Transverse colon (tissue), 4 donors: ENCODE data around the gene UTS2R. TPM values are rescaled to one million over a fixed set of nuclear protein-coding genes. Genes with fewer than 3 reads are reported as not detected.
A peak's percentile ranks its signal among the peaks of the same experiment; 100 is the strongest.

Source experiments
- DNase-seq: peaks from one replicate; pipeline ENCODE4 v3.0.0-alpha.2; 2019
- H3K27ac ChIP-seq, 4 donors: fragments of 200-600 bp; sonication (generic); 2 replicates each; pipeline ENCODE4 v1.5.1; 2016 to 2018; ENCODE audit warnings: inconsistent platforms in 4 of 4
- H3K27me3 ChIP-seq: fragments of 200-600 bp; sonication (generic); 2 replicates; pipeline ENCODE4 v1.5.1; 2017; ENCODE audit warnings: inconsistent platforms
- H3K36me3 ChIP-seq, 4 donors: fragments of 200-600 bp; sonication (generic); 2 replicates each; pipeline ENCODE4 v1.5.1; 2017 to 2019; ENCODE audit warnings: inconsistent platforms in 4 of 4
- H3K4me1 ChIP-seq, 4 donors: fragments of 200-600 bp; sonication (generic); 2 replicates each; pipeline ENCODE4 v1.5.1; 2017 to 2020; ENCODE audit warnings: inconsistent platforms in 4 of 4
- H3K4me3 ChIP-seq, 4 donors: fragments of 200-600 bp; sonication (generic); 1 replicate in 1 of 4; 2 replicates in 3 of 4; pipeline versions ENCODE4 v1.5.1 to v1.6.1; 2017 to 2019; ENCODE audit warnings: inconsistent platforms in 4 of 4
- H3K9me3 ChIP-seq, 2 donors: fragments of 200-600 bp; sonication (generic); 2 replicates each; pipeline ENCODE4 v1.5.1; 2017 to 2019; ENCODE audit warnings: inconsistent platforms in 2 of 2
- EP300 ChIP-seq: sonication (generic); formaldehyde crosslinking; IDR thresholded peaks from one replicate; pipeline ENCODE4 v1.6.1; 2017; ENCODE audit warnings: antibody characterized with exemption, low read depth
- POLR2A ChIP-seq: fragments of 450-650 bp; IDR thresholded peaks from one replicate; pipeline ENCODE4 v1.6.1; 2016; ENCODE audit warnings: antibody characterized with exemption, mild to moderate bottlenecking, moderate library complexity
- POLR2AphosphoS5 ChIP-seq, 3 donors: sonication (generic); formaldehyde crosslinking; IDR thresholded peaks; one replicate each; pipeline ENCODE4 v1.6.1; 2016; ENCODE audit warnings: antibody characterized with exemption in 3 of 3
- WGBS, 2 donors: methylation state at CpG; one replicate each; pipeline ENCODE4 v1.1.5; 2018; ENCODE audit warnings: low coverage in 1 of 2; 5-methylcytosine and 5-hydroxymethylcytosine counted together
- in situ Hi-C, 4 donors: fragments of 200-750 bp; cut with MboI; loops; one replicate each; pipeline versions ENCODE4 v1.15.0 to v1.15.1; 2017; ENCODE audit warnings: low sequenced_read_pairs in 3 of 4, low pct_ligation_motif_present in 1 of 4, low pct_unique_long_range_greater_than_20kb in 1 of 4
- intact Hi-C: fragments of 100-400 bp; cut with DNase I; formaldehyde crosslinking; loops from one replicate; pipeline ENCODE4 v1.15.1; 2023; ENCODE audit warnings: low total_unique reads
- total RNA-seq, 4 donors: library from RNA; depleted of rRNA; stranded (reverse); fragments of >200 nt; gene quantifications; one replicate each; pipeline ENCODE4 v1.1.0, GENCODE V29; 2016
- TF ChIP-seq, protein P1 (sequence below), 5 experiments: fragments of 200-600 bp in 3 of 5; fragments of 450-650 bp in 2 of 5; sonication (generic) in 3 of 5; IDR thresholded peaks; 1 replicate in 2 of 5; 2 replicates in 3 of 5; pipeline ENCODE4 v1.5.1; 2016 to 2017; ENCODE audit warnings: antibody characterized with exemption in 5 of 5, inconsistent platforms in 3 of 5, mild to moderate bottlenecking in 2 of 5, moderate library complexity in 1 of 5

Gene UTS2R
- total RNA-seq, 4 donors from 2014 or later = 0.48 TPM; not detected in 3

DNA sequence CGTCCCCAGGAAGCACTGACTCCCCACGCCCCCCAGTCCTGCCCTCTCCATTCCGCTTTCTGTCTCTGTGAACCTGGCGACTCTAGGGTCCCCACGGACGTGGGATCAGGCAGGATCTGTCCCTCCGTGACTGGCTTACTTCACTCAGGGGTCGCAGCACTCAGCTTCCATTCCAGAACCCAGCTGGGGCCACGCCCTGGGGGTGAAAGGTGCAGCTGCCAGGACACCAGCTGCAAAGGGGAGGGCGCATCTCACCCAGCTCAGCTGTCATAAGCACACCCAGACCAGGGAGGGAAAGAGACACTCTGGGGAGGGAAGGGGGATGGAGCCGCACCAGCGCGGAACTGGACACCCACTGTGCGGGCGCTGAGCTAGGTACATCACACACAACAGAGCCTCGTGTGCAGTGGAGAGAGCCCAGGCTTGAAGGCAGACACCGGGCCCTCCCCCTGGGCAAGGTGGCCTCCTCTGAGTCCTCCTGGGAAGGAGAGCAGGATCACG, 28.1 kb downstream of the UTS2R start:
- H3K4me1 ChIP-seq = peaks cover 0 to 7% (median 0%) of the 10 kb centered on the region in 4 donors
- no peak overlapping the region for H3K4me3 ChIP-seq
- H3K27ac ChIP-seq = no peak overlapping the region
- in situ Hi-C loops = no loop called here
- no peaks in the 10 kb centered on the region for H3K27me3 ChIP-seq
- no peaks in the 10 kb centered on the region for H3K36me3 ChIP-seq
- DNase-seq = no peak
- TF ChIP-seq EP300 = no peak
- no peak for TF ChIP-seq POLR2AphosphoS5 (IDR thresholded peaks at IDR 0.05)
- no peak for TF ChIP-seq POLR2A
- TF ChIP-seq, protein P1, sequence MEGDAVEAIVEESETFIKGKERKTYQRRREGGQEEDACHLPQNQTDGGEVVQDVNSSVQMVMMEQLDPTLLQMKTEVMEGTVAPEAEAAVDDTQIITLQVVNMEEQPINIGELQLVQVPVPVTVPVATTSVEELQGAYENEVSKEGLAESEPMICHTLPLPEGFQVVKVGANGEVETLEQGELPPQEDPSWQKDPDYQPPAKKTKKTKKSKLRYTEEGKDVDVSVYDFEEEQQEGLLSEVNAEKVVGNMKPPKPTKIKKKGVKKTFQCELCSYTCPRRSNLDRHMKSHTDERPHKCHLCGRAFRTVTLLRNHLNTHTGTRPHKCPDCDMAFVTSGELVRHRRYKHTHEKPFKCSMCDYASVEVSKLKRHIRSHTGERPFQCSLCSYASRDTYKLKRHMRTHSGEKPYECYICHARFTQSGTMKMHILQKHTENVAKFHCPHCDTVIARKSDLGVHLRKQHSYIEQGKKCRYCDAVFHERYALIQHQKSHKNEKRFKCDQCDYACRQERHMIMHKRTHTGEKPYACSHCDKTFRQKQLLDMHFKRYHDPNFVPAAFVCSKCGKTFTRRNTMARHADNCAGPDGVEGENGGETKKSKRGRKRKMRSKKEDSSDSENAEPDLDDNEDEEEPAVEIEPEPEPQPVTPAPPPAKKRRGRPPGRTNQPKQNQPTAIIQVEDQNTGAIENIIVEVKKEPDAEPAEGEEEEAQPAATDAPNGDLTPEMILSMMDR (IDR thresholded peaks at IDR 0.05) = no peak
- intact Hi-C loops = no loop called here
- WGBS, 2 donors = 88 to 90% methylated on average over 2 to 16 of the region's 18 CpGs
- no peaks in the 10 kb centered on the region for H3K9me3 ChIP-seq

DNA sequence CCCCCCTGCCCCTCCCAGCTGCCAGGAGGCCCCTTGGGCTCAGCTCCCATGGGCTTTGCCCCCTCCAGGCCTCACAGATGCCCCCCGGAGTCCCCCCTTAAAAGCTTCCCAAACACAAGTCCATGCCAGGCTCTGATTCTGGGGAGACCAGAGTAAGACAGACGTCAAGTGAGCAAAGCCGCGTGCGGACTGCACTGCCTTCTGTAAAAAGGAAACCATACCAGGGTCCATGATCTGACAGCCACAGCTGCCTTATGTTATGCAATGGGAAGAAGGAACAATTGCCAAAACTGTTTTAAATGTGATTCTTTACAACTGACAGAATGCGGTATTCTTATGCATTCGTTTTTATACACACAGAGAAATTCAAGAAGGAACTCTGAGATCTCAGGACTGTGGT, 28.6 kb downstream of the UTS2R start:
- no peak overlapping the region for H3K4me3 ChIP-seq
- TF ChIP-seq POLR2A = no peak
- TF ChIP-seq, protein P1 (IDR thresholded peaks at IDR 0.05) = no peak
- TF ChIP-seq EP300 = no peak
- no peak for TF ChIP-seq POLR2AphosphoS5 (IDR thresholded peaks at IDR 0.05)
- in situ Hi-C loops (no loop called here), intact Hi-C loops (no loop called here)
- H3K9me3 ChIP-seq = no peaks in the 10 kb centered on the region
- 66 to 84% methylated on average over 2 to 7 of the region's 7 CpGs for WGBS, 2 donors
- no peak for DNase-seq
- no peaks in the 10 kb centered on the region for H3K27me3 ChIP-seq
- H3K27ac ChIP-seq = no peak overlapping the region
- H3K36me3 ChIP-seq = no peaks in the 10 kb centered on the region
- H3K4me1 ChIP-seq = peaks cover 0 to 7% (median 0%) of the 10 kb centered on the region in 4 donors

DNA sequence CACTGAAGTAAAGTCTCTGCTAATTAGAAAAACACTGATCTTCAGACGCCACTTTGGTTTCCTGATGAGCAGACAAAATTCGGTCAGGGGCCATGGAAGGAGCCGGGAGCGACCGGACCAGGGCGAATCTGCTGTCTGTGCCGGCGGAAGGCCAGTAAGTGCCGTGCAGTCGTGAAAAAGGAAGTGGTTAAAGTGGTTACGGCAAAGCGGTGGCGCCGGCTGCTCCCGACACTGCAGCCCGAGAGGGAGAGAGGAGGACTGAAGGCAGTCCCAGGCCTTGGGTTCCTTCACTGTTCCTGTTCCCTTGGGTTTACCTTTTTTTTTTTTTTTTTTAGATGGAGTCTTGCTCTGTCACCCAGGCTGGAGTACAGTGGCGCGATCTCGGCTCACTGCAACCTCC, 29.3 kb downstream of the UTS2R start:
- TF ChIP-seq, protein P1 (IDR thresholded peaks at IDR 0.05) = no peak
- no peak for TF ChIP-seq POLR2A
- peaks cover 0 to 7% (median 0%) of the 10 kb centered on the region in 4 donors for H3K4me1 ChIP-seq
- in situ Hi-C loops (no loop called here), intact Hi-C loops (no loop called here)
- H3K27me3 ChIP-seq = no peaks in the 10 kb centered on the region
- H3K9me3 ChIP-seq = no peaks in the 10 kb centered on the region
- H3K27ac ChIP-seq = peak overlapping the region in 1 of 4 donors; percentile 26
- DNase-seq = peak; percentile 67
- 68 to 78% methylated on average over 13 to 19 of the region's 19 CpGs for WGBS, 2 donors
- no peak overlapping the region for H3K4me3 ChIP-seq
- no peaks in the 10 kb centered on the region for H3K36me3 ChIP-seq

DNA sequence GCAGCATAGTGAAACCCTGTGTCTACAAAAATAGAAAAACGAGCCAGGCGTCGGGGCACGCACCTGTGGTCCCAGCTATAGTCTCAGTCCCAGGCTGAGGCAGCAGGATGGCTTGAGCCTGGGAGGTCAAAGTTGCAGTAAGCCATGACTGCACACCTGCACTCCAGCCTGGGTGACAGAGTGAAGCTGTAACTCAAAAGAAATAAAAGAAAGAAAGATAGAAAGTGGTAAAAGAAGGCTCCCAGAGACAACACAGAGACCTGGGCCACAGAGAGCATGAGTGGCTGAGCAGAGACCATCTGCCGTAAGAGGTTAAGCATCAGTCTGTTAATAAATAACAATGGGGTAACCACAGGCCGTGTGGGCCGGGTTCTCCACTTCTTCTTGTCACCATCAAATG, 31.3 kb downstream of the UTS2R start:
- Histone ChIP-seq H3K4me3 (no peak overlapping the region), H3K9me3 (no peaks in the 10 kb centered on the region), H3K27me3 (no peaks in the 10 kb centered on the region), H3K27ac (no peak overlapping the region), H3K36me3 (no peaks in the 10 kb centered on the region), H3K4me1 (peaks cover 0 to 7% (median 0%) of the 10 kb centered on the region in 4 donors)
- in situ Hi-C loops (no loop called here), intact Hi-C loops (no loop called here)
- no peak for DNase-seq
- TF ChIP-seq, protein P1 (IDR thresholded peaks at IDR 0.05) = no peak
- TF ChIP-seq EP300 = no peak
- TF ChIP-seq POLR2AphosphoS5 (IDR thresholded peaks at IDR 0.05) = no peak
- no peak for TF ChIP-seq POLR2A
- WGBS, 2 donors = 89 to 91% methylated on average over 4 to 7 of the region's 7 CpGs
